Hepatocyte (in vitro differentiated cells): Measurements from ENCODE around the gene SPINK1.

Experiments used
- CTCF ChIP-seq: fragments of 200-600 bp; sonication (generic); IDR thresholded peaks from 2 replicates; pipeline ENCODE4 v1.5.1; 2016; ENCODE audit warnings: antibody characterized with exemption, mild to moderate bottlenecking; ENCODE audit not compliant: poor library complexity
- EZH2 ChIP-seq: fragments of 200-600 bp; sonication (generic); IDR thresholded peaks from 2 replicates; pipeline ENCODE4 v1.6.1; 2016; ENCODE audit warnings: antibody characterized with exemption, mild to moderate bottlenecking, borderline replicate concordance
- EZH2phosphoT487 ChIP-seq: fragments of 200-600 bp; sonication (generic); IDR thresholded peaks from one replicate; pipeline ENCODE4 v1.6.1; 2018; ENCODE audit warnings: antibody characterized with exemption, mild to moderate bottlenecking, low read depth, moderate library complexity; ENCODE audit not compliant: unreplicated experiment, severe bottlenecking

DNA sequence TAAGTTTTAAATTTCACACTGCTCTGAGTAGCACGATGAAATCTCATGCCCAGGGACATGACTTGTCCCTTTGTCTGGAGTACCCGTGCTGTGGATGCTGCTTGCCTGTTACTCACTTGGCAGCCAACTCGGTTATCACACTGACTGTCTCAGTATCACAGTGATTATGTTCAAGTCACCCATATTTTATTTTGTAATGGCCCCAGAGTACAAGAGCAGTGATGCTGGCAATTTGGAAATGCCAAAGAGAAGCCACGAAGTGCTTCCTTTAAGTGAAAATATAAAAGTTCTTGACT is 24.3 kb upstream of the SPINK1 start:
- TF ChIP-seq CTCF (no peak), EZH2 (no peak), EZH2phosphoT487 (no peak)
